NT2/D1 (cell line): Measurements from ENCODE around the gene WDR44.

Experiments
- DNase-seq: peaks from one replicate; pipeline ENCODE4 v3.0.0-alpha.2; 2011; ENCODE audit warnings: low read depth, low spot score
- H3K27me3 ChIP-seq: 2 replicates; pipeline ENCODE4 v1.6.0; 2011; ENCODE audit warnings: mild to moderate bottlenecking; ENCODE audit not compliant: insufficient read length, insufficient read depth
- H3K36me3 ChIP-seq: 2 replicates; pipeline ENCODE4 v1.6.1; 2011; ENCODE audit warnings: mild to moderate bottlenecking, low read length, mixed read lengths; ENCODE audit not compliant: insufficient read depth, insufficient read length
- H3K4me1 ChIP-seq: 2 replicates; pipeline ENCODE4 v1.5.1; 2011; ENCODE audit not compliant: insufficient read depth, insufficient read length
- H3K4me3 ChIP-seq: 2 replicates; pipeline ENCODE4 v1.5.1; 2011; ENCODE audit warnings: low read depth; ENCODE audit not compliant: insufficient read length
- H3K9ac ChIP-seq: 2 replicates; pipeline ENCODE4 v1.6.0; 2011; ENCODE audit warnings: low read depth; ENCODE audit not compliant: insufficient read length
- H3K9me3 ChIP-seq: 2 replicates; pipeline ENCODE4 v1.5.1; 2011; ENCODE audit warnings: mild to moderate bottlenecking, low read length; ENCODE audit not compliant: insufficient read depth
- SUZ12 ChIP-seq: IDR thresholded peaks from 2 replicates; pipeline ENCODE4 v1.6.1; 2011; ENCODE audit not compliant: insufficient read length, insufficient read depth; ENCODE audit errors: extremely low read depth
- YY1 ChIP-seq: IDR thresholded peaks from 2 replicates; pipeline ENCODE4 v1.6.1; 2011; ENCODE audit not compliant: insufficient read length, insufficient read depth
- ZNF274 ChIP-seq: IDR thresholded peaks from 2 replicates; pipeline ENCODE4 v1.6.1; 2011; ENCODE audit warnings: mild to moderate bottlenecking, low read depth, low read length

The WDR44 gene

GRCh38 chrX:118367338-118367737, 21.4 kb downstream of the WDR44 start:
- no peak for TF ChIP-seq ZNF274
- TF ChIP-seq SUZ12, result no peak
- TF ChIP-seq YY1, result no peak

GRCh38 chrX:118368398-118368797, 22.5 kb downstream of the WDR44 start:
- DNase-seq, result no peak
- no peak overlapping the region for H3K9ac ChIP-seq

More at GRCh38 chrX:118367338-118367737, 21.4 kb downstream of the WDR44 start:
- Histone ChIP-seq H3K27me3 (no peaks in the 10 kb centered on the region), H3K9me3 (no peaks in the 10 kb centered on the region), H3K4me3 (no peak overlapping the region), H3K9ac (no peak overlapping the region), H3K4me1 (no peaks in the 10 kb centered on the region), H3K36me3 (no peaks in the 10 kb centered on the region)
- no peak for DNase-seq

GRCh38 chrX:118370921-118371624, 25.2 kb downstream of the WDR44 start:
- H3K4me1 ChIP-seq, result no peaks in the 10 kb centered on the region
- no peak for TF ChIP-seq YY1
- TF ChIP-seq ZNF274, result no peak
- no peak for TF ChIP-seq SUZ12
- no peak overlapping the region for H3K4me3 ChIP-seq
- DNase-seq, result no peak
- no peak overlapping the region for H3K9ac ChIP-seq
- H3K9me3 ChIP-seq, result no peaks in the 10 kb centered on the region
- no peaks in the 10 kb centered on the region for H3K36me3 ChIP-seq
- no peaks in the 10 kb centered on the region for H3K27me3 ChIP-seq

More at GRCh38 chrX:118368398-118368797, 22.5 kb downstream of the WDR44 start:
- no peaks in the 10 kb centered on the region for H3K27me3 ChIP-seq
- no peaks in the 10 kb centered on the region for H3K9me3 ChIP-seq
- no peaks in the 10 kb centered on the region for H3K36me3 ChIP-seq
- no peak for TF ChIP-seq ZNF274
- no peak for TF ChIP-seq YY1
- no peak for TF ChIP-seq SUZ12
- H3K4me1 ChIP-seq, result no peaks in the 10 kb centered on the region
- no peak overlapping the region for H3K4me3 ChIP-seq

- TF ChIP-seq SUZ12 (no peak), YY1 (no peak), ZNF274 (no peak)
These were observed 27.6 kb downstream of the WDR44 start for GRCh38 chrX:118373538-118373937.

GRCh38 chrX:118383120-118383519, 37.2 kb downstream of the WDR44 start:
- Histone ChIP-seq H3K36me3 (peaks cover 2% of the 10 kb centered on the region), H3K4me3 (no peak overlapping the region)
- no peak for TF ChIP-seq SUZ12
- TF ChIP-seq ZNF274, result no peak
- TF ChIP-seq YY1, result no peak

More at GRCh38 chrX:118373538-118373937, 27.6 kb downstream of the WDR44 start:
- Histone ChIP-seq H3K4me3 (no peak overlapping the region), H3K27me3 (no peaks in the 10 kb centered on the region), H3K9me3 (no peaks in the 10 kb centered on the region), H3K36me3 (no peaks in the 10 kb centered on the region), H3K9ac (peak overlapping the region; percentile 42), H3K4me1 (no peaks in the 10 kb centered on the region)
- no peak for DNase-seq

GRCh38 chrX:118392716-118393115, 46.8 kb downstream of the WDR44 start:
- no peaks in the 10 kb centered on the region for H3K9me3 ChIP-seq
- H3K36me3 ChIP-seq, result peaks cover 34% of the 10 kb centered on the region
- TF ChIP-seq YY1, result no peak
- TF ChIP-seq SUZ12, result no peak
- no peak for TF ChIP-seq ZNF274
- no peaks in the 10 kb centered on the region for H3K4me1 ChIP-seq
- no peaks in the 10 kb centered on the region for H3K27me3 ChIP-seq
- H3K4me3 ChIP-seq, result no peak overlapping the region
- H3K9ac ChIP-seq, result no peak overlapping the region
- DNase-seq, result no peak

More at GRCh38 chrX:118383120-118383519, 37.2 kb downstream of the WDR44 start:
- Histone ChIP-seq H3K9ac (no peak overlapping the region), H3K9me3 (no peaks in the 10 kb centered on the region), H3K4me1 (no peaks in the 10 kb centered on the region), H3K27me3 (no peaks in the 10 kb centered on the region)
- DNase-seq, result no peak

- Histone ChIP-seq H3K4me3 (no peak overlapping the region), H3K27me3 (no peaks in the 10 kb centered on the region), H3K9ac (no peak overlapping the region), H3K9me3 (no peaks in the 10 kb centered on the region), H3K36me3 (peaks cover 53% of the 10 kb centered on the region), H3K4me1 (no peaks in the 10 kb centered on the region)
- no peak for DNase-seq
- TF ChIP-seq ZNF274 (no peak), SUZ12 (no peak), YY1 (no peak)
These were observed 50.2 kb downstream of the WDR44 start for GRCh38 chrX:118396113-118396512.

GRCh38 chrX:118418811-118419251, 72.9 kb downstream of the WDR44 start:
- Histone ChIP-seq H3K36me3 (no peaks in the 10 kb centered on the region), H3K9me3 (no peaks in the 10 kb centered on the region), H3K4me3 (no peak overlapping the region), H3K9ac (peak overlapping the region; percentile 9), H3K27me3 (no peaks in the 10 kb centered on the region), H3K4me1 (peaks cover 3% of the 10 kb centered on the region)
- DNase-seq, result peak; percentile 8
- TF ChIP-seq SUZ12 (no peak), ZNF274 (no peak), YY1 (no peak)
